NCI-H2107 treated with DMSO at 0.1 percent for 48 hours (cell line): ENCODE measurements around the gene ZFYVE9.

Experiments used
- DNase-seq: peaks from one replicate; lab custom pipeline; 2025; ENCODE audit not compliant: unreplicated experiment; lab: John Stamatoyannopoulos, UW

ZFYVE9 gene

GRCh38 chr1:52239708-52240001 lies 97.8 kb downstream of the ZFYVE9 start:
- DNase-seq = no peak

GRCh38 chr1:52240592-52241210 lies 98.8 kb downstream of the ZFYVE9 start:
- no peak for DNase-seq

GRCh38 chr1:52243221-52243987 lies 101.5 kb downstream of the ZFYVE9 start:
- no peak for DNase-seq

GRCh38 chr1:52249831-52250230 lies 107.9 kb downstream of the ZFYVE9 start:
- DNase-seq = no peak

- no peak for DNase-seq
Observed at GRCh38 chr1:52253421-52253820, 111.5 kb downstream of the ZFYVE9 start.

- DNase-seq = no peak
Observed at GRCh38 chr1:52259886-52260285, 118.0 kb downstream of the ZFYVE9 start.

GRCh38 chr1:52263153-52263910 lies 121.4 kb downstream of the ZFYVE9 start:
- no peak for DNase-seq

- no peak for DNase-seq
Observed at GRCh38 chr1:52264530-52265115, 122.7 kb downstream of the ZFYVE9 start.

GRCh38 chr1:52266507-52266906 lies 124.6 kb downstream of the ZFYVE9 start:
- no peak for DNase-seq

- no peak for DNase-seq
Observed at GRCh38 chr1:52268372-52268771, 126.5 kb downstream of the ZFYVE9 start.

GRCh38 chr1:52281518-52281917 lies 139.6 kb downstream of the ZFYVE9 start:
- DNase-seq = no peak

- no peak for DNase-seq
Observed at GRCh38 chr1:52288286-52288685, 146.4 kb downstream of the ZFYVE9 start.

- no peak for DNase-seq
Observed at GRCh38 chr1:52294580-52294979, 152.7 kb downstream of the ZFYVE9 start.

GRCh38 chr1:52296345-52296744 lies 154.5 kb downstream of the ZFYVE9 start:
- peak; percentile 90 for DNase-seq

GRCh38 chr1:52305417-52306226 lies 163.7 kb downstream of the ZFYVE9 start:
- no peak for DNase-seq

GRCh38 chr1:52306227-52307006 lies 164.5 kb downstream of the ZFYVE9 start:
- DNase-seq = no peak

- DNase-seq = no peak
Observed at GRCh38 chr1:52321061-52321460, 179.2 kb downstream of the ZFYVE9 start.

GRCh38 chr1:52323731-52324130 lies 181.8 kb downstream of the ZFYVE9 start:
- DNase-seq = peak; percentile 66

GRCh38 chr1:52325786-52326185 lies 183.9 kb downstream of the ZFYVE9 start:
- no peak for DNase-seq

GRCh38 chr1:52328615-52329014 lies 186.7 kb downstream of the ZFYVE9 start:
- DNase-seq = no peak
